GM19099 (cell line): ENCODE measurements around the gene BARX1.

Experiments used
- POLR2A ChIP-seq: IDR thresholded peaks from 3 replicates; pipeline ENCODE4 v1.6.1; 2011; ENCODE audit warnings: low read depth; ENCODE audit not compliant: insufficient read length; ENCODE audit errors: extremely low read depth

BARX1 gene

GRCh38 chr9:93947409-93948070 lies 7.6 kb downstream of the BARX1 start:
- TF ChIP-seq POLR2A, result no peak

DNA sequence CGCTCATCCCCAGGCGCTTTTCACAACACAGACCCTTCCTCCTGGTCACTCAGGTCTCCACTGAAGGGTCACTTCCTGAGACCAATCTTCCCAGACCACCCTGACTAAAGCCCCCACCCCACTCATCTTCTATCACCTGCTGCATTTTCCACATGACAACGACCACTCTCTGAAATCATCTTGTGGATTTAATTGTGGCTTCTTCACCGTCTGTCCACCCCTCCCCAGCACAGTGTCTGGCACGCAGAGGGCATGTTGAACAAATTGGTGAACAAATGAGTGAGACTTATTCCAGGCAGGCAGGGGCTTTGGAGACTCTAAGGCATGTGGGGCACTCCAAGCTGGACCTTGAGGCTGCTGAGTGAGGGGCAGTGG lies 8.8 kb downstream of the BARX1 start:
- TF ChIP-seq POLR2A, result no peak

DNA sequence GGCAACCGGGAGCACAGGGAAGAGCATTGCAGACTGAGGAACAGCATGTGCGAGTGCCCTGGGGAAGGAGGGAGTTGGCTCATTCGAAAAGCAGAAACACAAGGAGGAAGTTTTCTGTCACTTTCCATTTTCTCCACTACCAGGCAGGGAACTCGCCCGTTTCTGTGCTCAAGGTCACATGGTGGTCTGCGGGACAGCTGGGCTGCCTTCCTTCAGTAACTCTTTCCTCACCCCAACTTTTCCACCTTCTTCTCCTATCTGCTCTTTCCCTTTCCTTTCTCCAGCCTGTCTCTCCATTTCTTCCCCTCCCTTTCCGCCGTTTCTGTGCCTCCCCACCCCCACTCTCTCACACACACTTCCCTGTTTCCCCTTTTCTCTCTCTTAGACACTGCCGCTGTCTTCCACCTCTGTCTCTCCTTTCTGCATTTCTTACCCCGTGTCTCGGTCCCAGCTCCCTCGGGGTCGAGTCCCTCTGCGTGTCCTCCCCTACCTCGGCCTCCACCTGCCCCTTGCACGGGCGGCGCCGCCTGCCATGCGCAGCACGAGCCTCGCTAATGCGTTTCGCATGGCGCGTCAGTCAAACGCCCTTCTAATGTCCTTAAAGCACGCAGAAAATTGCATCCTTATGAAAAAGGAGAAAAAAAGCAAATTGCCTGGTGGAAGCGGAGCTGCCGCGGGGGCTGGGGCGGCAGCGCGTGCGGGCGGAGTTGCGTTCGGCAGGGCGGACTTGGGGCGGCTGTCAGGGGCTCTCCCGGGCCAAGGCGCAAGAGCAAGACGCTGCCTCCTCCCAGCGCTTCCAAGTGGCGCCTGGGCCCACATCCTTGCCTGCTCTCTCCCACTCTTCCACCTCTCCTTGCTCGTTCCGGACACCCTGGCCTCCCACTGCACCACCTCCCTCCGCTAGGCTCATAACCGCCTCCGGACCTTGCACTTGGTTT lies 9.5 kb downstream of the BARX1 start:
- TF ChIP-seq POLR2A, result no peak

DNA sequence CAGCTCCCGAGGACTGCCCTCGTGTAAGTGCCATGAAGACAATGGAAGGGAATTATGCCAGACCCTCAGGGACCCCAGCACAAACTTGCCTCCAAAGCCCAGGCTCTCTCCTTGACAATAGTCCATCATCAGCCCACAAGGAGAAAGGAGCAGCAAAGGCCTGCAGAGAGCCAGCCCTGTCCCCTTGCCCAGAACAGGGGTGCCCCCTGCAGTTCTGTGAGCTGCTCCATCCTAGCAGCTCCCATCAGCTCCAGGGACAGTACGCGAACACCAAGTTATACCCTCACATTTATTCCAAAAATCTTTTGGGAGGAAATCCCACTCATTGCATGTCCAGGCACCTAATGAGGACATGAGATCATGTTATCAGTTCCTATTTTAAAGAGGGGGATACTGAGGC lies 11.1 kb downstream of the BARX1 start:
- no peak for TF ChIP-seq POLR2A

DNA sequence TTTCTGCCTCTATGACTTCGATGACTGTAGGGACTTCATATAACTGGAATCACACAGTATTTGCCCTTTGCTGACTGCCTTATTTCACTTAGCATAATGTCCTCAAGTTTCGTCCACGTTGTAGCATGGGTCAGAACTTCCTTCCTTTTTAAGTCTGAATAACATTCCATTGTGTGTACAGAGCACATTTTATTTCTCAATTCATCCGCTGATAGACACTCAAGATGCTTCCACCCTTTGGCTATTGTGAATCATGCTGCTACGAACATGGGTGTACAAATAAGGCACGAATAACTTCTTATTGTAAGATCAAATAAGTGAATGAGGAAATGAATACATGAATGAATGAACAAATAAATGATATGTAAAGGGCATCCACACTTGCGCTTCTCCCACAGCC lies 13.0 kb downstream of the BARX1 start:
- no peak for TF ChIP-seq POLR2A

GRCh38 chr9:93941493-93941892 lies 13.7 kb downstream of the BARX1 start:
- no peak for TF ChIP-seq POLR2A

DNA sequence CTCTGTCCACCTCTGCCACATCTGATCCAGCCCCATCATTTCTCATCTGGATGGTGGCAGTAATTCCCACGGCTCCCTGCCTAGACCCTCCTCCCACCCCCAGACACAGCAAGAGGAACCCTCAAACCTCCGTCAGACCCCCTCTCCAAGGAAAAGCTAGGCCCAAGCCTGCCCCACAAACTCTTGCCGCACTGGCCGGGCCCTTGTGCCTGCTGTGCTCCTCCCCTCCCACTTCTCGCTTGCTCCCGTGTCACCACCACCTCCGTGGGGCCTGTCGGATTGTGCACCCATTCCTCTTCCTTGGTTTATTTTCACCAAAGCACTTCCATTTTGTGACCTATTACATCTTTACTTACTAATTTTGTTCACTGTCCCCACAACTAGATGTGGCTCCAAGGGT lies 14.2 kb downstream of the BARX1 start:
- no peak for TF ChIP-seq POLR2A

DNA sequence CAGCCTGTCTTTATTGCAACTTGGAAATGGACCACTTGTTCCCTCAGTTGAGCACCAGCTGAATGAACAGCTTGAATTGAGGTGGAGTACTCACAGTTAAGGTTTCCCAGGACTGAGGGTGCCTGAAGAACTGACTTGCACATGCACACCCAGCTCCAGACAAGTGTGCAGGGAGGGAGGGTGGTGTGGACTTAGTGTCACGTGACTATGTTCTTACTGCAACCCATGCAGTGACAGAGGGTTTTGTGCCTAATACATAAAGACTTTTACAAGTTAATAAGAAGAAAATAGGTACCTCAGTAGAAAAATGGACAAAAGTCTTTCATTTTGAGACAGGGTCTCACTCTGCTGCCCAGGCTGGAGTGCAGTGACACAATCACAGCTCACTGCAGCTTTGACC lies 18.0 kb downstream of the BARX1 start:
- TF ChIP-seq POLR2A, result no peak

GRCh38 chr9:93931905-93932304 lies 23.2 kb downstream of the BARX1 start:
- TF ChIP-seq POLR2A, result no peak

DNA sequence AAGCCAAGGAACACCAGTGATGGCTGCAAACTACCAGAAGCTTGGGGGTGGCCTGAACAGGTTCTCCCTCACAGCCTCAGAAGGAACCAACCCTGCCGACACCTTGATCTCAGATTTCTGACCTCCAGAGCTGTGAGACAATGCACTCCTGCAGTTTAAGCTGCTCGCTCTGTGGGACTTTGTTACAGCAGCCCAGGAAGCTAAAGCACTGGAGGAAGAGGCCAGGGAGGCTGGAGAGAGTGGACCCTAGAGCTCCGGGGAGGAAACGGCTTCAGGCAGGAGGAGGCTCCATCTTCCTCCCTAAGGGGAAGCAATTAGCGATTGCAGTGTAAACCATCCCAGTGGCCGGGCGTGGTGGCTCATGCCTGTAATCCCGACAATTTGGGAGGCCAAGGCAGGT lies 25.1 kb downstream of the BARX1 start:
- no peak for TF ChIP-seq POLR2A

DNA sequence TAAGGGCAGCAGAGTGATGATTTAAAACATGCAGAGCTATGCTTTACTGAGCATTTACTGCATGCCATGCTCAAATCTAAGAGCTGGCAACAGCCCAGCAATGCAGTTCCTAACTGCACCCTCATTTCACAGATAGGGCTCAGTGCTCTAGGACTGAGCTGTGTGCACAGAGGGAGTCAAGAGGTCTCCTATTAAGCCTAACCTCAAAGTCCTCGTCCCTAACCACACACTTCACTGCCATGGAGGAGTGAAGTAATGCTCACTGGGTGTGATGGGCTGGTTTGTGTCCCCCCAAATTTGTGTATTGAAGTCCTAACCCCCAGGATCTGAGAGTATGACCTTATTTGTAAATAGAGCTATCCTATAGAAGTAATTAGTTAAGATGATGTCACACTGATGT lies 25.9 kb downstream of the BARX1 start:
- no peak for TF ChIP-seq POLR2A

DNA sequence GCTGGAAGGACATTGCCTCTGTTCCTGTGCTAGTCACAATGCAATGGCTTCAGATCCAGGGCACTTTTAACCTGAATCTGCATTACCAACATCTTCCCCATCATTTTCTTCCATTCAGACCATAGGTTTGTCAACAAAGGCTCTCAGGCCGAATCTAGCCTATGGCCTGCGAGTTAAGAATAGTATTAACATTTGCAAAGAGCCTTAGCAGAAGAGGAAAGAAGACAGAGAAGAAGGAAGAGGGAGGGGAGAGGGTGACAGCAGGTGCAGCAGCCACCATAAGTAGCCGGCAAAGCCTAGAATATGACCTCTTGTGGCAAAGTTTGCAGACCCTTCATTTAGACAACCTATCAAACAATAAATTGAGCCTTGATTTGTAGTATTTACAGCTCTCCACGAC lies 32.6 kb downstream of the BARX1 start:
- TF ChIP-seq POLR2A, result no peak

DNA sequence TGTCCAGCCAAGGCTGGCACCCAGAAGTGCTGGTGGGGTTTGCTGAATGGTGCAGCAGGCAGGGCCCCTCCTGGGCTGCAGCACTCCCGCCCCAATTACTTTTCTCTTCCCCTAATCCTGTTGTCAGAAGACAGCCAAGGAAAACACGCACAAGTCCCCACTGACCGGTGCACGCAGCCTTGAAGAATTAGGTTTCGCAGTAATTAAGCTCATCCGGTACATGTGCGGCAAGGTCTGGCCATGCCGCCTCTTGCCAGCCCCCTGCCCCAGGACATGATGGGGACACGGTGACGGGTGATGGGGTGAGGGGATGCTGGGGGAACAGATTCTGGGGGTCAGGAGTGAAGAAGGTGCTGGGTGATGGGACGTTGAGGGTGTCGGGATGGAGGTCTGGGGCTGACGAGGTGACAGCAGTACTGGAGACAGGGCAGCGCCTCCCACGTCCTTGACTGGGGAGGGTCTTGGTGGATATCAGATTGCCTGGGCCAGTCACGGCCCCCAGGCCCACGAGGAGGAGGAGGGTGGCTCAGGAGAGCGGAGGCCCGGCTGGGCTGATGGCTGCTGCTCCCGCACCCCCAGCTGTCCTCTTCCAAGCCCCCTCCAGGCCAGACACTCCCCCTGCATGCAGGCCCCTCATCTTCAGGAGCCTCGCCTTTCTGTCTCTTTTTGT lies 34.9 kb downstream of the BARX1 start:
- TF ChIP-seq POLR2A, result no peak

DNA sequence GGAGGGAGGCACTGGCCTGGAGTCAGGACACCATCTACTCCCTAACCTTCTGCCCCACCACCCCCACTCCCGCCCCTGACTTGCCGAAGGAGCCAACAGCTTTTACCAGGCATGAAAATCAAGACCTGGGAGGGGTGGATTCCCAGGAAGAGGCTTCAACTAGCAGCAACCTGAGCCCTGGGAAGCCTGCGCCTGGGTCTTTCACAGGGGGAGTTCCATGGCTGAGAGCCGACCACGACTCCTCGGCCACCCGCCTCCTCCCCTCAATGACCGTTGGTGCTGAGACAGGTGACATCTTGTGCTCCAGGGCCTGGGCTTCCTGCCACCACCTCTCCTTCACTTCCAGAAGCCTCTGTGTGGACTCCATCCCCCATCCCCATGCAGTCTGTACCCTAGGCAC lies 37.1 kb downstream of the BARX1 start:
- TF ChIP-seq POLR2A, result no peak

DNA sequence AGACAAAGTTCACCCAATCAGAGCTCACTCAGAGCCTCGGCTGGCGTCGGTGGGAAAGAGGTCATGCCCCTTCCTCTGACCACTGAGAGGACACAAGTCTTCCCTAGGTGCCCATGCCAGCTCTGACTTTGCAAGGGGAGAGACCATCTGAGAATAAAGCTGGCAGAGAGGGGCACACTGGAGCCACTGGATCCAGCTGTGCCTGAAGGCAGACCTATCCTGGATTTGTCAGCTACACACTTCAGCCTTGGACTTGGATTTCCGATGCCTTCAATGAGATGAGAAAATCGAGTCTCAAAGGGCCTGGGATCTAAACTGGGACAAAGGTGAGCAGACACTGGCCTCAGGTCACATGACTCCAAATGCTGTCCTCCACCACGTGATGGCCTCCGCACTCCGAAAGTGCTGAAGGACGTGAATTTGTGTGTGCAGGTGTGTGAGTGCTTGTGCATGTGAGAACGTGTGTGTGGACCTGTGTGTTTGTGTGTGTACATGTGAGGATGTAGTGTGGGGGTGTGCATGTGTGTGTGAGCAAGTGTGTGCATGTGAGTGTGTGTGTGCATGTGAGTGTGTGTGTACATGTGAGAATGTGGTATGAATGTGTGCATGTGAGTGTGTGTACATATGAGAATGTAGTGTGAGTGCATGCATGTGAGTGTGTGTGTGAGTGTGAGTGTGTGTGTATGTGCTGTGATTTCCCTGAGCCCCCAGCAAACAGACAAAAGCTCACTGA lies 37.9 kb downstream of the BARX1 start:
- no peak for TF ChIP-seq POLR2A
